ENCODE measurements around the gene TAF11. TPM values are rescaled to one million over a fixed set of nuclear protein-coding genes. Genes with fewer than 3 reads are reported as not detected.
"Not testable (repeated sequence)": the region's sequence is repeated elsewhere in the genome, so short reads cannot be mapped to it uniquely, and the experiment has no call there.

TAF11 gene
- total RNA-seq, 1 experiment from 2014 or later = 44.5 TPM

- DNase-seq (ENCODE audit: low spot score) = no peak
Observed at GRCh38 chr6:34865107-34865506, 22.7 kb downstream of the TAF11 start.

- DNase-seq (ENCODE audit: low spot score) = no peak
Observed at GRCh38 chr6:34864007-34864406, 23.8 kb downstream of the TAF11 start.

GRCh38 chr6:34860776-34861175 lies 27.1 kb downstream of the TAF11 start:
- DNase-seq (ENCODE audit: low spot score) = no peak

- DNase-seq (ENCODE audit: low spot score) = no peak
Observed at GRCh38 chr6:34859951-34860350, 27.9 kb downstream of the TAF11 start.

GRCh38 chr6:34858681-34859080 lies 29.2 kb downstream of the TAF11 start:
- no peak for DNase-seq (ENCODE audit: low spot score)

- DNase-seq (ENCODE audit: low spot score) = no peak
Observed at GRCh38 chr6:34855463-34855862, 32.4 kb downstream of the TAF11 start.

- DNase-seq (ENCODE audit: low spot score) = no peak
Observed at GRCh38 chr6:34852406-34853085, 35.3 kb downstream of the TAF11 start.

GRCh38 chr6:34851361-34851760 lies 36.5 kb downstream of the TAF11 start:
- DNase-seq (ENCODE audit: low spot score) = no peak

GRCh38 chr6:34849066-34849465 lies 38.8 kb downstream of the TAF11 start:
- not testable (repeated sequence) for DNase-seq (ENCODE audit: low spot score)

- DNase-seq (ENCODE audit: low spot score) = no peak
Observed at GRCh38 chr6:34839666-34840352, 48.0 kb downstream of the TAF11 start.

- no peak for DNase-seq (ENCODE audit: low spot score)
Observed at GRCh38 chr6:34837528-34837927, 50.3 kb downstream of the TAF11 start.

GRCh38 chr6:34836451-34836850 lies 51.4 kb downstream of the TAF11 start:
- no peak for DNase-seq (ENCODE audit: low spot score)

- DNase-seq (ENCODE audit: low spot score) = no peak
Observed at GRCh38 chr6:34836008-34836407, 51.8 kb downstream of the TAF11 start.

GRCh38 chr6:34834789-34835518 lies 52.9 kb downstream of the TAF11 start:
- no peak for DNase-seq (ENCODE audit: low spot score)

GRCh38 chr6:34832942-34833341 lies 54.9 kb downstream of the TAF11 start:
- no peak for DNase-seq (ENCODE audit: low spot score)

- no peak for DNase-seq (ENCODE audit: low spot score)
Observed at GRCh38 chr6:34829137-34829536, 58.7 kb downstream of the TAF11 start.

Other genes with a start within 250 kb of the TAF11 start
- gene ILRUN, start 191.3 kb downstream of the TAF11 start, total RNA-seq (2014; rRNA removed; shearing (Covaris generic)) = 28.9 and 29.9 TPM in 2 replicates
- 134 and 194 TPM in 2 replicates for gene SNRPC, start 130.5 kb downstream of the TAF11 start, total RNA-seq (2014; rRNA removed; shearing (Covaris generic))
- gene BLTP3A, start 96.0 kb downstream of the TAF11 start, total RNA-seq (2014; rRNA removed; shearing (Covaris generic)) = 4.4 and 6.2 TPM in 2 replicates
- gene ANKS1A, start 1.2 kb upstream of the TAF11 start, total RNA-seq (2014; rRNA removed; shearing (Covaris generic)) = 7.0 and 8.8 TPM in 2 replicates

Data from H4 (cell line).